HepG2 (cell line): ENCODE results near the gene ALDH9A1. TPM values are rescaled to one million over a fixed set of nuclear protein-coding genes. Genes with fewer than 3 reads are reported as not detected.

Source experiments
- ATAC-seq: fragments of 200-7000 bp; cut with Tn5 transposase; 3 replicates; pipeline ENCODE4 v1.9.1; 2020; ENCODE audit warnings: mild to moderate bottlenecking, moderate library complexity
- Bru-seq: library from RNA; stranded (reverse); fragments of 400-500 nt; gene quantifications from one replicate; lab custom pipeline; 2021; lab: Mats Ljungman, UMichigan
- BruChase-seq, 2 experiments: library from RNA; stranded (reverse); fragments of 400-500 nt; gene quantifications; one replicate each; lab custom pipeline; 2021; lab: Mats Ljungman, UMichigan
- BruUV-seq: library from RNA; stranded (reverse); fragments of 400-500 nt; replicated peaks from 2 replicates; lab custom pipeline; 2021; lab: Mats Ljungman, UMichigan
- CTCF ChIA-PET: fragments of 300-600 bp; formaldehyde crosslinking; extraction: SDS; loops from one replicate; lab custom pipeline; 2021; ENCODE audit warnings: low total read pairs, inconsistent platforms, low intra/inter-chr PET ratio; lab: Yijun Ruan, JAX
- POLR2A ChIA-PET: fragments of 350-600 bp; sonication (Branson Sonifier 250); formaldehyde crosslinking; loops from one replicate; lab custom pipeline; 2020; ENCODE audit warnings: antibody characterized with exemption, inconsistent platforms; lab: Yijun Ruan, JAX
- DNase-seq: peaks from one replicate; pipeline ENCODE4 v3.0.0-alpha.2; 2015; ENCODE audit warnings: low spot score
- FAIRE-seq: peaks from 3 replicates; lab custom pipeline; 2011; peaks lifted over from hg19 to GRCh38; lab: Jason Lieb, UNC
- H2AFZ ChIP-seq: one replicate; pipeline ENCODE4 v1.6.1; 2011; ENCODE audit warnings: low read length, inconsistent platforms
- H3K27ac ChIP-seq: fragments of 300-600 bp; 3 replicates; pipeline ENCODE4 v1.8.0; 2011; ENCODE audit warnings: mixed run types, mild to moderate bottlenecking, mixed read lengths, low read length, inconsistent platforms; ENCODE audit not compliant: insufficient read depth; ENCODE audit errors: extremely low read length
- H3K27me3 ChIP-seq, 2 experiments: fragments of 200-600 bp in 1 of 2; 2 replicates in 1 of 2; 3 replicates in 1 of 2; pipeline versions ENCODE4 v1.6.0 to v1.8.0; 2011; ENCODE audit warnings: low read length in 2 of 2, mild to moderate bottlenecking in 2 of 2, moderate library complexity in 2 of 2, inconsistent platforms in 1 of 2; ENCODE audit not compliant: insufficient read depth in 2 of 2, control insufficient read depth in 1 of 2
- H3K36me3 ChIP-seq, 2 experiments: fragments of 200-600 bp in 1 of 2; replicated peaks in 1 of 2; 2 replicates in 1 of 2; 3 replicates in 1 of 2; pipeline versions ENCODE4 v1.5.1 to v1.8.0; 2011; ENCODE audit warnings: low read length in 2 of 2, inconsistent platforms in 1 of 2; ENCODE audit not compliant: insufficient read depth in 2 of 2, control insufficient read depth in 1 of 2
- H3K4me1 ChIP-seq: 2 replicates; pipeline ENCODE4 v1.5.1; 2012; ENCODE audit warnings: low read length, inconsistent platforms; ENCODE audit not compliant: insufficient read depth
- H3K4me2 ChIP-seq: 2 replicates; pipeline ENCODE4 v1.6.0; 2011; ENCODE audit warnings: low read depth, low read length, inconsistent platforms
- H3K4me3 ChIP-seq, 3 experiments: fragments of 200-600 bp in 1 of 3; sonication (generic), shearing (Covaris generic) in 1 of 3; replicated peaks in 1 of 3; 2 replicates each; pipeline ENCODE4 v1.5.1; 2011 to 2016; ENCODE audit warnings: low read length in 3 of 3, inconsistent platforms in 2 of 3, low read depth in 2 of 3, mild to moderate bottlenecking in 2 of 3, control low read depth in 1 of 3, mixed read lengths in 1 of 3; ENCODE audit not compliant: insufficient read depth in 1 of 3
- H3K79me2 ChIP-seq: one replicate; pipeline ENCODE4 v1.6.1; 2011; ENCODE audit warnings: low read length, inconsistent platforms; ENCODE audit not compliant: insufficient read depth
- H3K9ac ChIP-seq: 2 replicates; pipeline ENCODE4 v1.6.0; 2011; ENCODE audit warnings: mild to moderate bottlenecking, low read depth, low read length, inconsistent platforms; ENCODE audit not compliant: insufficient read depth
- H3K9me3 ChIP-seq: 2 replicates; pipeline ENCODE4 v1.5.1; 2012; ENCODE audit warnings: mild to moderate bottlenecking, low read length
- H4K20me1 ChIP-seq: 2 replicates; pipeline ENCODE4 v1.6.0; 2011; ENCODE audit warnings: inconsistent platforms, mild to moderate bottlenecking, low read length, moderate library complexity; ENCODE audit not compliant: insufficient read depth
- AKAP8 ChIP-seq: sonication (generic); formaldehyde crosslinking; IDR thresholded peaks from 2 replicates; pipeline ENCODE4 v1.5.1; 2020; ENCODE audit warnings: mild to moderate bottlenecking, missing genetic modification reagents
- FOXP1 ChIP-seq, 2 experiments: fragments of 450-650 bp in 1 of 2; IDR thresholded peaks; 2 replicates each; pipeline ENCODE4 v1.6.1; 2017 to 2018; ENCODE audit warnings: antibody characterized with exemption in 1 of 2
- PHF8 ChIP-seq: sonication (generic); formaldehyde crosslinking; IDR thresholded peaks from 2 replicates; pipeline ENCODE4 v1.5.0; 2020; ENCODE audit warnings: missing genetic modification reagents
- POLR2AphosphoS5 ChIP-seq: IDR thresholded peaks from 2 replicates; pipeline ENCODE4 v1.6.1; 2012; ENCODE audit warnings: low read depth, low read length
- SALL1 ChIP-seq: sonication (generic); formaldehyde crosslinking; IDR thresholded peaks from 2 replicates; pipeline ENCODE4 v1.8.0; 2022; ENCODE audit warnings: mild to moderate bottlenecking, missing genetic modification reagents
- SIN3A ChIP-seq: IDR thresholded peaks from 2 replicates; pipeline ENCODE4 v1.6.1; 2011; ENCODE audit warnings: low read depth, mild to moderate bottlenecking, control low read depth, low read length, borderline replicate concordance
- SP5 ChIP-seq: IDR thresholded peaks from 2 replicates; pipeline ENCODE4 v1.6.1; 2016; ENCODE audit warnings: low read depth, borderline replicate concordance
- TBP ChIP-seq: sonication (generic); formaldehyde crosslinking; IDR thresholded peaks from 2 replicates; pipeline ENCODE4 v1.5.0; 2020; ENCODE audit warnings: missing genetic modification reagents
- WGBS: methylation state at CpG from one replicate; pipeline ENCODE4 v1.1.6; 2017; ENCODE audit warnings: low lambda C conversion rate; 5-methylcytosine and 5-hydroxymethylcytosine counted together
- in situ Hi-C: cut with HindIII; loops from 2 replicates; pipeline ENCODE4 v1.10.0; 2017; ENCODE audit warnings: low pct_unique_long_range_greater_than_20kb; ENCODE audit not compliant: extremely low pct_ligation_motif_present
- intact Hi-C: fragments of 100-400 bp; cut with micrococcal nuclease; formaldehyde crosslinking; loops from one replicate; pipeline ENCODE4 v1.10.0; 2022; ENCODE audit not compliant: unreplicated experiment
- long read RNA-seq, 2 experiments: library from RNA in 1 of 2; library from polyadenylated mRNA in 1 of 2; stranded (forward) in 1 of 2; unstranded in 1 of 2; transcript quantifications; one replicate each; pipeline ENCODE4 v2.0.0, GENCODE V29; 2019 to 2022
- polyA minus RNA-seq, 3 experiments: library from RNA; depleted of rRNA, polyadenylated mRNA; stranded (reverse); fragments of >200 nt; gene quantifications; 2 replicates each; pipeline ENCODE4 v1.2.3, GENCODE V29; 2011; ENCODE audit warnings: low replicate concordance in 1 of 3
- polyA plus RNA-seq, 8 experiments: library from polyadenylated mRNA; depleted of rRNA in 3 of 8; stranded (reverse) in 7 of 8; unstranded in 1 of 8; fragments of >200 nt; fragmentation: Illumina TruSeq in 4 of 8; extraction: Trizol in 4 of 8; gene quantifications; 2 replicates each; pipeline versions ENCODE4 v1.2.1 to v1.2.3, GENCODE V29; 2011 to 2016; ENCODE audit warnings: low read depth in 4 of 8, missing spikeins in 1 of 8, mixed read lengths in 1 of 8; ENCODE audit not compliant: insufficient read depth in 1 of 8
- total RNA-seq, 5 experiments: library from RNA; depleted of rRNA; stranded (reverse); fragments of >200 nt; fragmentation: Illumina TruSeq; extraction: Trizol; gene quantifications; 2 replicates each; pipeline ENCODE4 v1.2.3, GENCODE V29; 2016; ENCODE audit warnings: low read depth in 1 of 5
- TF ChIP-seq, protein P1 (sequence below): fragments of 450-650 bp; IDR thresholded peaks from 2 replicates; pipeline ENCODE4 v1.6.1; 2016
- TF ChIP-seq, protein P2 (sequence below): sonication (generic); formaldehyde crosslinking; conservative IDR thresholded peaks from 2 replicates; pipeline ENCODE4 v1.8.0; 2022; ENCODE audit warnings: mild to moderate bottlenecking, moderate library complexity, missing genetic modification reagents
- TF ChIP-seq, protein P3 (sequence below): sonication (generic); formaldehyde crosslinking; IDR thresholded peaks from 2 replicates; pipeline ENCODE4 v1.5.0; 2020; ENCODE audit warnings: mild to moderate bottlenecking, missing genetic modification reagents

Gene ALDH9A1
- total RNA-seq (2016; rRNA removed; fragmentation: Illumina TruSeq; extraction: Trizol) (38.5 and 52.7 TPM in 2 replicates), polyA plus RNA-seq (2011; rRNA removed) (17.1 and 27.5 TPM in 2 replicates), polyA minus RNA-seq (2011; rRNA and poly(A)+ RNA removed; ENCODE audit: low replicate concordance) (23.3 and 82.5 TPM in 2 replicates), Bru-seq, nascent RNA (percentile 67 among the genes with signal in this experiment), BruChase-seq, experiment 1, labeled RNA remaining after a 6-hour chase (percentile 69 among the genes with signal in this experiment), BruChase-seq, experiment 2, labeled RNA remaining after a 2-hour chase (percentile 61 among the genes with signal in this experiment)
- total RNA-seq (2016; cell fraction: cytosol; rRNA removed; fragmentation: Illumina TruSeq; extraction: Trizol; ENCODE audit: low read depth): 7.1 and 9.1 TPM in 2 replicates
- total RNA-seq (2016; cell fraction: insoluble cytoplasmic fraction; rRNA removed; fragmentation: Illumina TruSeq; extraction: Trizol): 38.4 and 54.3 TPM in 2 replicates
- total RNA-seq (2016; cell fraction: membrane; rRNA removed; fragmentation: Illumina TruSeq; extraction: Trizol): 14.3 and 17.8 TPM in 2 replicates
- 19.4 and 21.3 TPM in 2 replicates for total RNA-seq (2016; cell fraction: nucleus; rRNA removed; fragmentation: Illumina TruSeq; extraction: Trizol)
- 11.1 and 19.0 TPM in 2 replicates for polyA plus RNA-seq (2011; cell fraction: cytosol; rRNA removed)
- 6.4 and 7.2 TPM in 2 replicates for polyA plus RNA-seq (2011; cell fraction: nucleus; rRNA removed)
- 17.1 and 26.3 TPM in 2 replicates for polyA plus RNA-seq (2012)
- 3.8 and 4.1 TPM in 2 replicates for polyA plus RNA-seq (2016; cell fraction: cytosol; fragmentation: Illumina TruSeq; extraction: Trizol; ENCODE audit: low read depth)
- polyA plus RNA-seq (2016; cell fraction: insoluble cytoplasmic fraction; fragmentation: Illumina TruSeq; extraction: Trizol; ENCODE audit: low read depth): 44.3 and 45.9 TPM in 2 replicates
- 9.1 and 10.6 TPM in 2 replicates for polyA plus RNA-seq (2016; cell fraction: membrane; fragmentation: Illumina TruSeq; extraction: Trizol; ENCODE audit: low read depth)
- polyA plus RNA-seq (2016; cell fraction: nucleus; fragmentation: Illumina TruSeq; extraction: Trizol; ENCODE audit: insufficient read depth, low read depth): 19.2 and 22.1 TPM in 2 replicates
- 19.5 and 19.6 TPM in 2 replicates for polyA minus RNA-seq (2011; cell fraction: cytosol; rRNA and poly(A)+ RNA removed)
- 14.4 and 23.9 TPM in 2 replicates for polyA minus RNA-seq (2011; cell fraction: nucleus; rRNA and poly(A)+ RNA removed)
- long read RNA-seq, experiment 1, transcript ALDH9A1-201 (11 exons, 2,696 nt): major isoform, 71 of 80 reads
- long read RNA-seq, experiment 1, partial matches to known transcripts: 4 of 80 reads
- long read RNA-seq, experiment 1, other reads (novel, unspliced or antisense): 3 of 80 reads
- long read RNA-seq, experiment 2, transcript ALDH9A1-201 (11 exons, 2,696 nt): major isoform, 28 of 39 reads
- long read RNA-seq, experiment 2, partial matches to known transcripts: 4 of 39 reads
- long read RNA-seq, experiment 2, other reads (novel, unspliced or antisense): 5 of 39 reads

DNA sequence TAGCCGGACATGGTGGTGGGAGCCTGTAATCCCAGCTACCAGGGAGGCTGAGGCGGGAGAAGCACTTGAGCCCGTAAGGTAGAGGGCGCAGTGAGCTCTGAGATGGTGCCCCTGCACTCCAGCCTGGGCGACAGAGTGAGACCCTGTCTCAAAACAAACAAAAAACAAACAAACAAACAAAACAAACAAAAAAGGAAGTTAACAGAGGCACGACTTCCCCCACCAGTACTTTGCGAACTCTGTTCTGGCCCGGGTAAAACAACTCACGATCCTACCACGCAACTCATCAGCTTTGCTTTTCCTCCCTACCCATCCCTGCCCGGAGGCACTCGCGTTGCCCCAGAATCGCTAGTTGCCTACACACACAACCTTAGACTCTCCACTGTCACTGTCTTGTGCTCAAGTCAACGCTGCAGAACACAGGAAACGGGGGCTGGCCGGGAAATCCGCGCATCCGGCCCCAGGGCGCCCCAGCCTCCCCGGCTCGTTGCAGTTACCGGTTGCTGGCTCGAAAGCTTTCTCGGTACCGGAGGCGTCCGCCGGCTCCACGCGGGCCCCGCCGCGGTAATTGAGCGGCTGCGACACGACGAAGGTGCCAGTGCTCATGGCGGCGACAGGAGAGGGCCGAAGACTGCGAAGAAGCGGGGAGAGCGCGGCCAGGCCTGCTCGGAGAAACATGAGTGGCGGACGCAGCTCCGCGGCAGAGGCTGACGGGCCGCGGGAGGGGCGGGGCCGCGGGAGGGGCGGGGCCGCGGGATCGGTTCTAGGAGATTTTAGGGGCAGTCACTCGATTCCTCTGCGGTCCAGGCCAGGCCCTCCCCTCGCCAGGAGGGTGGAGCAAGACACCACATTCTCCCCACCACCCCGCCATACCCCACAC, at the start of gene ALDH9A1:
Gene ALDH9A1 (minus strand): TSS at position 682 of the 880 bp plus-strand sequence. CDS start 4 bp downstream, at position 678.
- no TSS peak for BruUV-seq
- H3K27me3 ChIP-seq: no peaks in the 10 kb centered on the region; a peak in 2 of 5 replicates
- DNase-seq: peak; percentile 32
- no peaks in the 10 kb centered on the region for H3K36me3 ChIP-seq
- H3K4me1 ChIP-seq: peaks cover 57% of the 10 kb centered on the region
- H2AFZ ChIP-seq: peak within 1 kb of the TSS; percentile 90
- intact Hi-C loops (loop anchor here (1.0 to 5.0 kb wide), 4 partner anchors 67 to 561 kb away; partner anchors contain the start of gene MGST3), in situ Hi-C loops (loop anchor here (5.0 kb wide), 1 partner anchor 214 kb away; no protein-coding TSS in a partner anchor)
- peak within 1 kb of the TSS; percentile 77 for H3K9ac ChIP-seq
- peak within 1 kb of the TSS; percentile 79 for H3K4me2 ChIP-seq
- peak within 1 kb of the TSS; percentile 82 for H3K27ac ChIP-seq
- 2% methylated on average over 23 of the region's 65 CpGs for WGBS
- POLR2A ChIA-PET: interaction anchor here (0.6 to 1.8 kb wide), 14 partner anchors 10 to 1178 kb away, joined by 3 to 10 read pairs (median 4); partner anchors contain the start of genes MGST3, TADA1 and TMCO1
- peak within 1 kb of the TSS; percentile 83 to 96 (median 85) for H3K4me3 ChIP-seq
- CTCF ChIA-PET: interaction anchor here (1.2 kb wide), 1 partner anchor 216 kb away, joined by 6 read pairs; no protein-coding TSS in a partner anchor
- H3K9me3 ChIP-seq: no peaks in the 10 kb centered on the region
- peaks cover 12% of the 10 kb centered on the region for H3K79me2 ChIP-seq
- peak; percentile 94 for ATAC-seq
- FAIRE-seq: peak; percentile 68
- H4K20me1 ChIP-seq: no peaks in the 10 kb centered on the region; the same call in 1 of the 2 replicates
- TF ChIP-seq SP5 (CRISPR knock-in tag): peak; percentile 52
- TF ChIP-seq AKAP8 (CRISPR knock-in tag): no peak
- peak; percentile 65; the same call in 1 of the 2 replicates for TF ChIP-seq POLR2AphosphoS5
- TF ChIP-seq, protein P1, sequence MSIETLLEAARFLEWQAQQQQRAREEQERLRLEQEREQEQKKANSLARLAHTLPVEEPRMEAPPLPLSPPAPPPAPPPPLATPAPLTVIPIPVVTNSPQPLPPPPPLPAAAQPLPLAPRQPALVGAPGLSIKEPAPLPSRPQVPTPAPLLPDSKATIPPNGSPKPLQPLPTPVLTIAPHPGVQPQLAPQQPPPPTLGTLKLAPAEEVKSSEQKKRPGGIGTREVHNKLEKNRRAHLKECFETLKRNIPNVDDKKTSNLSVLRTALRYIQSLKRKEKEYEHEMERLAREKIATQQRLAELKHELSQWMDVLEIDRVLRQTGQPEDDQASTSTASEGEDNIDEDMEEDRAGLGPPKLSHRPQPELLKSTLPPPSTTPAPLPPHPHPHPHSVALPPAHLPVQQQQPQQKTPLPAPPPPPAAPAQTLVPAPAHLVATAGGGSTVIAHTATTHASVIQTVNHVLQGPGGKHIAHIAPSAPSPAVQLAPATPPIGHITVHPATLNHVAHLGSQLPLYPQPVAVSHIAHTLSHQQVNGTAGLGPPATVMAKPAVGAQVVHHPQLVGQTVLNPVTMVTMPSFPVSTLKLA: no peak
- peak; percentile 96 for TF ChIP-seq PHF8 (CRISPR knock-in tag)
- peak; percentile 54; the same call in 1 of the 2 replicates for TF ChIP-seq SIN3A
- TF ChIP-seq, protein P2, sequence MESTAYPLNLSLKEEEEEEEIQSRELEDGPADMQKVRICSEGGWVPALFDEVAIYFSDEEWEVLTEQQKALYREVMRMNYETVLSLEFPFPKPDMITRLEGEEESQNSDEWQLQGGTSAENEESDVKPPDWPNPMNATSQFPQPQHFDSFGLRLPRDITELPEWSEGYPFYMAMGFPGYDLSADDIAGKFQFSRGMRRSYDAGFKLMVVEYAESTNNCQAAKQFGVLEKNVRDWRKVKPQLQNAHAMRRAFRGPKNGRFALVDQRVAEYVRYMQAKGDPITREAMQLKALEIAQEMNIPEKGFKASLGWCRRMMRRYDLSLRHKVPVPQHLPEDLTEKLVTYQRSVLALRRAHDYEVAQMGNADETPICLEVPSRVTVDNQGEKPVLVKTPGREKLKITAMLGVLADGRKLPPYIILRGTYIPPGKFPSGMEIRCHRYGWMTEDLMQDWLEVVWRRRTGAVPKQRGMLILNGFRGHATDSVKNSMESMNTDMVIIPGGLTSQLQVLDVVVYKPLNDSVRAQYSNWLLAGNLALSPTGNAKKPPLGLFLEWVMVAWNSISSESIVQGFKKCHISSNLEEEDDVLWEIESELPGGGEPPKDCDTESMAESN (CRISPR knock-in tag): peak; percentile 84
- TF ChIP-seq FOXP1 (IDR thresholded peaks at IDR 0.05): no peak
- TF ChIP-seq FOXP1 (CRISPR knock-in tag; IDR thresholded peaks at IDR 0.05): peak; percentile 16; the same call in 1 of the 2 replicates
- TF ChIP-seq, protein P3, sequence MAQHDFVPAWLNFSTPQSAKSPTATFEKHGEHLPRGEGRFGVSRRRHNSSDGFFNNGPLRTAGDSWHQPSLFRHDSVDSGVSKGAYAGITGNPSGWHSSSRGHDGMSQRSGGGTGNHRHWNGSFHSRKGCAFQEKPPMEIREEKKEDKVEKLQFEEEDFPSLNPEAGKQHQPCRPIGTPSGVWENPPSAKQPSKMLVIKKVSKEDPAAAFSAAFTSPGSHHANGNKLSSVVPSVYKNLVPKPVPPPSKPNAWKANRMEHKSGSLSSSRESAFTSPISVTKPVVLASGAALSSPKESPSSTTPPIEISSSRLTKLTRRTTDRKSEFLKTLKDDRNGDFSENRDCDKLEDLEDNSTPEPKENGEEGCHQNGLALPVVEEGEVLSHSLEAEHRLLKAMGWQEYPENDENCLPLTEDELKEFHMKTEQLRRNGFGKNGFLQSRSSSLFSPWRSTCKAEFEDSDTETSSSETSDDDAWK (CRISPR knock-in tag): no peak
- peak; percentile 63; the same call in 1 of the 2 replicates for TF ChIP-seq SALL1 (CRISPR knock-in tag)
- TF ChIP-seq TBP (CRISPR knock-in tag): 0 out of 2 replicates have a peak, but pooled peaks have one; percentile 48
